Stimulated activated CD4-positive, alpha-beta T cell treated with anti-CD3 and anti-CD28 coated beads, Interleukin-1b, Interleukin-23, amount 100 ng/mL, for 4 hours (primary cell): ENCODE data around the gene UACA.
A peak's percentile ranks its signal among the peaks of the same experiment; 100 is the strongest.
"Not testable (repeated sequence)": the region's sequence is repeated elsewhere in the genome, so short reads cannot be mapped to it uniquely, and the experiment has no call there.

Source experiments
- DNase-seq, 2 donors: peaks; one replicate each; pipeline ENCODE4 v3.0.0-alpha.2; 2020; ENCODE audit warnings: low read depth in 2 of 2

Gene UACA

GRCh38 chr15:70763120-70763949 is at the start of gene UACA:
UACA (minus strand) TSS chr15:70763558; CDS start chr15:70763407, 151 bp downstream.
- DNase-seq, result peak; percentile 41 to 75

- no peak for DNase-seq
Observed at GRCh38 chr15:70812827-70813364, 49.5 kb upstream of the UACA start.

GRCh38 chr15:70810916-70811578 is 47.7 kb upstream of the UACA start:
- no peak for DNase-seq

- DNase-seq, result no peak
Observed at GRCh38 chr15:70806992-70807712, 43.8 kb upstream of the UACA start.

- not testable (repeated sequence) for DNase-seq
Observed at GRCh38 chr15:70804388-70804787, 41.0 kb upstream of the UACA start.

- no peak for DNase-seq
Observed at GRCh38 chr15:70802629-70803028, 39.3 kb upstream of the UACA start.

- DNase-seq, result no peak
Observed at GRCh38 chr15:70801109-70801508, 37.8 kb upstream of the UACA start.

- no peak for DNase-seq
Observed at GRCh38 chr15:70799667-70800450, 36.5 kb upstream of the UACA start.

GRCh38 chr15:70797464-70797863 is 34.1 kb upstream of the UACA start:
- DNase-seq, result no peak

- no peak for DNase-seq
Observed at GRCh38 chr15:70796516-70797310, 33.4 kb upstream of the UACA start.

GRCh38 chr15:70795311-70795665 is 31.9 kb upstream of the UACA start:
- DNase-seq, result no peak

- DNase-seq, result no peak
Observed at GRCh38 chr15:70794596-70795310, 31.4 kb upstream of the UACA start.

- no peak for DNase-seq
Observed at GRCh38 chr15:70793694-70794093, 30.3 kb upstream of the UACA start.

- DNase-seq, result no peak
Observed at GRCh38 chr15:70792171-70792573, 28.8 kb upstream of the UACA start.

- DNase-seq, result no peak
Observed at GRCh38 chr15:70791259-70791658, 27.9 kb upstream of the UACA start.

- DNase-seq, result no peak
Observed at GRCh38 chr15:70789213-70789612, 25.9 kb upstream of the UACA start.

GRCh38 chr15:70788114-70789049 is 25.0 kb upstream of the UACA start:
- DNase-seq, result no peak

GRCh38 chr15:70786996-70787395 is 23.6 kb upstream of the UACA start:
- DNase-seq, result no peak

- no peak for DNase-seq
Observed at GRCh38 chr15:70783610-70784022, 20.3 kb upstream of the UACA start.
